Activated B cell treated with CpG ODN at 0.5 μM for 24 hours (primary cell): ENCODE measurements around the gene SMPD2. TPM values are rescaled to one million over a fixed set of nuclear protein-coding genes. Genes with fewer than 3 reads are reported as not detected.
A peak's percentile ranks its signal among the peaks of the same experiment; 100 is the strongest.

ENCODE experiments used
- ATAC-seq: fragments of 200-7000 bp; cut with Tn5 transposase; one replicate; pipeline ENCODE4 v1.10.0; 2021; ENCODE audit warnings: low read depth, mild to moderate bottlenecking, moderate library complexity
- CTCF ChIA-PET: fragments of 350-600 bp; sonication (Branson Sonifier 250); formaldehyde crosslinking; loops from one replicate; lab custom pipeline; 2021; ENCODE audit warnings: antibody characterized with exemption; lab: Charles Lee
- POLR2A ChIA-PET: fragments of 350-600 bp; sonication (Branson Sonifier 250); formaldehyde crosslinking; loops from one replicate; lab custom pipeline; 2021; ENCODE audit warnings: antibody characterized with exemption; lab: Charles Lee
- DNase-seq: peaks from one replicate; pipeline ENCODE4 v3.0.0; 2022
- H3K27ac Mint-ChIP-seq: one replicate; pipeline ENCODE4 v1.8.0; 2020; ENCODE audit warnings: mixed read lengths
- H3K27me3 Mint-ChIP-seq: one replicate; pipeline ENCODE4 v1.8.0; 2021; ENCODE audit warnings: mixed read lengths
- H3K36me3 Mint-ChIP-seq: one replicate; pipeline ENCODE4 v1.8.0; 2021; ENCODE audit warnings: low read depth, mixed read lengths
- H3K4me1 Mint-ChIP-seq: one replicate; pipeline ENCODE4 v1.8.0; 2021; ENCODE audit warnings: mixed read lengths
- H3K4me3 Mint-ChIP-seq: one replicate; pipeline ENCODE4 v1.8.0; 2020; ENCODE audit warnings: mild to moderate bottlenecking, mixed read lengths
- H3K9me3 Mint-ChIP-seq: one replicate; pipeline ENCODE4 v1.8.0; 2020; ENCODE audit warnings: mixed read lengths
- intact Hi-C: fragments of 100-400 bp; cut with micrococcal nuclease; formaldehyde crosslinking; loops from one replicate; pipeline ENCODE4 v1.15.1; 2024
- total RNA-seq: library from RNA; stranded (reverse); gene quantifications from 2 replicates; pipeline ENCODE4 v1.2.3, GENCODE V29; 2022
- TF ChIP-seq, protein P1 (sequence below): fragments of 200-600 bp; IDR thresholded peaks from one replicate; pipeline ENCODE4 v1.8.0; 2022; ENCODE audit warnings: antibody characterized with exemption, mild to moderate bottlenecking

SMPD2 gene
- total RNA-seq, 1 donor from 2014 or later: 28.2 TPM

DNA sequence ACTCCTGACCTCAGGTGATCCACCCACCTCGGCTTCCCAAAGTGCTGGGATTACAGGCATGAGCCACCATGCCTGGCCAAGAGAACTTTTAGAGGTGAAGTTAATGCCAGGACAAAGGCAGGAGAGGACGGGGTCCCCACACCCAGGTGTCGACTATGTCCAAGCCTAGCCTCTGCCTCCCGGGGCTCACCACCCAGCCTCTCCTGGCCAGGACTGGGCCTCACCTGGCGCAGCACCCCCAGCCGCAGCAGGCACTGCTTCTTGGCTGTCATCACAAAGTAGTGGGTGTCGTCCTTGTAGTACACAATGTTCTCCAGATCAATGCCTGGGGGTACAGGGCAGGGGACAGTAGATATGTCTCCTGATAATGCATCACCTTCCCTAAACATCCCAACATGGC is 10.9 kb downstream of the SMPD2 start:
- intact Hi-C loops: loop anchor here (10.0 kb wide), 1 partner anchor 1953 kb away; no protein-coding TSS in a partner anchor
- Mint-ChIP-seq H3K4me3 (no peak overlapping the region), H3K27me3 (no peaks in the 10 kb centered on the region), H3K36me3 (peaks cover 54% of the 10 kb centered on the region), H3K27ac (no peak overlapping the region), H3K4me1 (peaks cover 74% of the 10 kb centered on the region), H3K9me3 (no peaks in the 10 kb centered on the region)
- CTCF ChIA-PET: interaction anchor here (4.4 kb wide), 1 partner anchor 10 kb away, joined by 31 read pairs; the partner anchor contains the start of genes PPIL6 and SMPD2
- POLR2A ChIA-PET: interaction anchor here (2.0 to 6.9 kb wide), 2 partner anchors 9 to 68 kb away, joined by 8 to 154 read pairs; partner anchors contain the start of genes CD164, PPIL6 and SMPD2
- TF ChIP-seq, protein P1, sequence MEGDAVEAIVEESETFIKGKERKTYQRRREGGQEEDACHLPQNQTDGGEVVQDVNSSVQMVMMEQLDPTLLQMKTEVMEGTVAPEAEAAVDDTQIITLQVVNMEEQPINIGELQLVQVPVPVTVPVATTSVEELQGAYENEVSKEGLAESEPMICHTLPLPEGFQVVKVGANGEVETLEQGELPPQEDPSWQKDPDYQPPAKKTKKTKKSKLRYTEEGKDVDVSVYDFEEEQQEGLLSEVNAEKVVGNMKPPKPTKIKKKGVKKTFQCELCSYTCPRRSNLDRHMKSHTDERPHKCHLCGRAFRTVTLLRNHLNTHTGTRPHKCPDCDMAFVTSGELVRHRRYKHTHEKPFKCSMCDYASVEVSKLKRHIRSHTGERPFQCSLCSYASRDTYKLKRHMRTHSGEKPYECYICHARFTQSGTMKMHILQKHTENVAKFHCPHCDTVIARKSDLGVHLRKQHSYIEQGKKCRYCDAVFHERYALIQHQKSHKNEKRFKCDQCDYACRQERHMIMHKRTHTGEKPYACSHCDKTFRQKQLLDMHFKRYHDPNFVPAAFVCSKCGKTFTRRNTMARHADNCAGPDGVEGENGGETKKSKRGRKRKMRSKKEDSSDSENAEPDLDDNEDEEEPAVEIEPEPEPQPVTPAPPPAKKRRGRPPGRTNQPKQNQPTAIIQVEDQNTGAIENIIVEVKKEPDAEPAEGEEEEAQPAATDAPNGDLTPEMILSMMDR: no peak
- DNase-seq: no peak
- no peak for ATAC-seq

DNA sequence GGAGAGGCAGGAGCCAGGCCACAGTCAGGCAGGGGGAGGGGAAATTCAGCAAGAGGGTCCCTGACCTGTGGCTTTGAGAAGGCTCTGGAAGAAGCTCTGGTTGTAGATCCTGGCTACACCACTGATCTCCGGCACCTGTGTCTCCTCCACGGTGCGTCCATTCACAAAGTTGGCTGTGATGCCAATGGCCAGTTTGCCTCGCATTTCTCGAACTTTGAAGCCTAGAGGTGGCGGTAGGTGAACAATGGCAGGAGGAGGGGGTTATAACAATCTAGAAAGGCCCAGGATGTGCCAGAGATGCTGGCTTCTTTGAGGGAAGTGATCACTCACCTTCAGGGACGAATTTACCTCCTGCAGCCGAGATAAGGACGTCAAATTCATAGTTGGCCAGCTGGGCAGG is 11.7 kb downstream of the SMPD2 start:
- Mint-ChIP-seq H3K36me3 (peaks cover 46% of the 10 kb centered on the region), H3K9me3 (no peaks in the 10 kb centered on the region), H3K4me3 (peak overlapping the region; percentile 19), H3K27me3 (no peaks in the 10 kb centered on the region), H3K27ac (peak overlapping the region; percentile 56), H3K4me1 (peaks cover 79% of the 10 kb centered on the region)
- intact Hi-C loops: loop anchor here (10.0 kb wide), 1 partner anchor 1953 kb away; no protein-coding TSS in a partner anchor
- POLR2A ChIA-PET: interaction anchor here (6.9 to 7.9 kb wide), 2 partner anchors 10 to 69 kb away, joined by 104 to 154 read pairs; partner anchors contain the start of genes CD164, PPIL6 and SMPD2
- CTCF ChIA-PET: interaction anchor here (4.4 kb wide), 1 partner anchor 10 kb away, joined by 31 read pairs; the partner anchor contains the start of genes PPIL6 and SMPD2
- ATAC-seq: no peak
- TF ChIP-seq, protein P1: no peak
- DNase-seq: no peak

DNA sequence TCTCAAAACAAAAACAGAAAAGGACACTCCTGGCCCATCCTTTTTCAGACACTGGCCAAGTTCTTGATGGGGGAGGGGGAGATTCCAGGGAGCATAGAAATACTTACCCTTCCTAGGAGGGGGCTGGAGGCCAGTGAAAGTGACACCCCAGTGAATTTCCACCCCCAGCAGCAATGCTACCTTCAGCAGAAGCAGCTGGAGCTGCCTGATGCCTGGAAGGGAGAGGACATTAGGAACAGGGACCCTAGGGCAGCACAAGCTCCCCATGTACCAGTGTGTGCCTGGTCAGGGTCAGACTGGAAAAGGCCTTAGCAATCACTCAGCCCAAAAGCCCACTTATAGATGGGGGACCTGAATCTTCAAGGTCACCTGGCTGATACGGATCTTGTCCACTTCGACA is 12.6 kb downstream of the SMPD2 start:
- POLR2A ChIA-PET: interaction anchor here (3.9 to 7.9 kb wide), 4 partner anchors 11 to 358 kb away, joined by 25 to 154 read pairs (median 87); partner anchors contain the start of genes CD164, CEP57L1, PPIL6 and SESN1

DNA sequence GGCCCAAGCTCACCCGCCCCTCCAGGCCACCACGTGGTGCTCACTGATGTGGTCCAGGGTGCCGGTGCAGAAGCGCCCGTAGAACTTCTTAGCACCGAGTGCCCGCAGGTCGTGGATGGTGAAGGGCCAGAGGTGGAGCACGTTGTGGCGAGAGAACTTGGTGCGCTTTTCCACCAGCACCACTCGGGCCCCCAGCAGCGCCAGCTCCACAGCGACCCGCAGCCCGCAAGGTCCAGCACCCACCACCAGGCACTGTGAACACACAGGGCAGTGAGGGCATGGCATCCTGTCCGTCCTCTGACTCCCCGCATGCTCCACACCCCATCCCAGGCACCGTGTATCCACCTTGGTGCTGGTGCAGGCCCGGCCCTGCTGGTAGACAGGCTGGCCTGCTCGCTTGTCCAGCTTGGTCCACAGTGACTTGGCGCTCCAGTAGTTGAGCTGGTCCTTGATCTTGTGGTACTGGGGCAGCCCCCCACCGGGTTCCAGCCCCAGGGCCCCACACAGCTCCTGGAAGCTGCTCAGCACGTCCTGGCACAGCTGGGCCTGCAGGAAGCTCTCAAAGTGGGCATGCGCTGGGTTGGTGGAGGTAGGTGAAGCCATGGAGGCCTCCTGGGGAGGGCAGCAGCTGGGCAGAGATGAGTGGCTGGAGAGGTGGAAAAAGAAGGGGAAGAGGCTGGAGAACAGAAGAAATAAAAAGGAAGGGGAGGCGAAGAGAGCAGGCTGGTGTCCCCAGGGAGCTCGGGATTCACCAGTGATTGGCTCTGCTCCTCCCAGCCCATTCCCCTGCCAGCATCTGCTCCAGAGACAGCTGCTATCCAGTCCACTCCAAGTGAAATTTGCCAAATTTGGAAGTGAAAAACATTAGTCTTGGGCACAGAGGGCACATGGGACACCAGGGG is 13.3 kb downstream of the SMPD2 start:
- ChIA-PET POLR2A (interaction anchor here (0.6 to 7.9 kb wide), 5 partner anchors 12 to 726 kb away, joined by 3 to 154 read pairs (median 70); partner anchors contain the start of genes CD164, CEP57L1, PPIL6 and SESN1), CTCF (interaction anchor here (1.4 to 4.4 kb wide), 3 partner anchors 10 to 70 kb away, joined by 5 to 31 read pairs (median 7); partner anchors contain the start of genes PPIL6 and SMPD2)
- H3K9me3 Mint-ChIP-seq: no peaks in the 10 kb centered on the region
- ATAC-seq: no peak
- intact Hi-C loops: loop anchor here (2.0 to 10.0 kb wide), 2 partner anchors 895 to 1951 kb away; no protein-coding TSS in a partner anchor
- H3K27me3 Mint-ChIP-seq: no peaks in the 10 kb centered on the region
- H3K4me3 Mint-ChIP-seq: peak overlapping the region; percentile 97
- peak overlapping the region; percentile 98 for H3K27ac Mint-ChIP-seq
- TF ChIP-seq, protein P1: no peak
- H3K4me1 Mint-ChIP-seq: peaks cover 82% of the 10 kb centered on the region
- H3K36me3 Mint-ChIP-seq: peaks cover 36% of the 10 kb centered on the region
- no peak for DNase-seq

More for the DNA sequence above, 12.6 kb downstream of the SMPD2 start:
- Mint-ChIP-seq H3K27ac (peak overlapping the region; percentile 98), H3K4me3 (no peak overlapping the region), H3K36me3 (peaks cover 36% of the 10 kb centered on the region), H3K4me1 (peaks cover 81% of the 10 kb centered on the region), H3K9me3 (no peaks in the 10 kb centered on the region), H3K27me3 (no peaks in the 10 kb centered on the region)
- TF ChIP-seq, protein P1: no peak
- intact Hi-C loops: loop anchor here (10.0 kb wide), 1 partner anchor 1952 kb away; no protein-coding TSS in a partner anchor
- ATAC-seq (no peak), DNase-seq (no peak)
- CTCF ChIA-PET: interaction anchor here (1.7 to 4.4 kb wide), 2 partner anchors 11 to 69 kb away, joined by 7 to 31 read pairs; partner anchors contain the start of genes PPIL6 and SMPD2
